Activated naive CD4-positive, alpha-beta T cell (primary cell): ENCODE measurements around the gene AQP5.

Experiments
- DNase-seq, 4 experiments: peaks; one replicate each; lab custom pipeline; 2025; lab: John Stamatoyannopoulos, UW

AQP5 gene

GRCh38 chr12:49932533-49933130 is 29.0 kb upstream of the AQP5 start:
- DNase-seq = no peak

GRCh38 chr12:49933796-49934195 is 27.9 kb upstream of the AQP5 start:
- DNase-seq = no peak

GRCh38 chr12:49934505-49934904 is 27.2 kb upstream of the AQP5 start:
- no peak for DNase-seq

DNA sequence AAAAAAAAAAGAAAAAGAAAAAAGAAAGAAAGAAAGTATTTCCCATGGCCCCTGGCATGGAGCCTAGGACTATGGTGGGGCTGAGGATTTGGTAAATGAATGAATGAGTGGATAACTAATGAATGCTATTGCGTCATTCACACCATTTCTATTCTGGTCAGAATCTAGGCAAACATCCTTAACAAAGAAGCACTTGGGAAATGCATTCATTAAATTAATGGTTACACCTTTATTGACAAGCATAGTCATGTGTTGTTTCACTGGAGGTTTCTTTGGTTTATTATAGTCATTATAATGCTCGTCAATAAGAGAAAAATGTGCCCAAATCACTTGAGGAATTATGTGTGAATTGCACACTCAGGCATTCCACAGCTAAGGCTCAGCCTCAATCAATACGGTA is 24.7 kb upstream of the AQP5 start:
- no peak for DNase-seq

DNA sequence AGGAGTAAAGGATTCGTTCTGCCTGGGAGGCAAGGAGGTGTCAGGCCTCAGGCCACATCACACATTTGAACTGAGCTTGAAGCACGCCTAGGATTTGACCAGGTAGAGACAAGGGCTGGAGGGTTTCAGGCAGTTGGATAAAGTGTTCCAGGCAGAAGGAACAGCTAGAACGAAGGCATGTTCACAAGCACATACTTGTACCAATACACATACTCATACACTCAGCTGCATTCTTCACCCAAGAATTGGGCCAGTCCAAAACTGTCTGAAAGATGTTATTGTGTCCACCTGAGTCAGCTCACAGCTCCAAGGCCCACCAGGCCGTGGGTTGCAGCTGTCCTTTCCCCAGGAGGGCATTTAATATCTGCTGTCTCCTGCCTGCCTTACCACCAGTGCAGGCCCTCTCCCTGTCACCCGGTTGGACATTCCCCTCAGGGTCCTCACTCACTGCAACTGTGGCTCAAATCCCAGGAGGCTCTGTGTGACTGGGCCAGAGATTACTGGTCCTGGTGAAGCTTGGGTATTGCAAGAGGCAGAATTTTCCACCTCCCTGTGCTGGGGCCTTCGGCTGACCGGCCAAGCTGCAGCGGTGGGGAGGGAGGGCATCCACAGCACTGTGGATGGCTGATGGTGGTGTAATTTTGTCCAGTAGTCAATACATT is 23.9 kb upstream of the AQP5 start:
- DNase-seq = no peak

- DNase-seq = no peak
Observed at GRCh38 chr12:49939307-49939706, 22.4 kb upstream of the AQP5 start.

DNA sequence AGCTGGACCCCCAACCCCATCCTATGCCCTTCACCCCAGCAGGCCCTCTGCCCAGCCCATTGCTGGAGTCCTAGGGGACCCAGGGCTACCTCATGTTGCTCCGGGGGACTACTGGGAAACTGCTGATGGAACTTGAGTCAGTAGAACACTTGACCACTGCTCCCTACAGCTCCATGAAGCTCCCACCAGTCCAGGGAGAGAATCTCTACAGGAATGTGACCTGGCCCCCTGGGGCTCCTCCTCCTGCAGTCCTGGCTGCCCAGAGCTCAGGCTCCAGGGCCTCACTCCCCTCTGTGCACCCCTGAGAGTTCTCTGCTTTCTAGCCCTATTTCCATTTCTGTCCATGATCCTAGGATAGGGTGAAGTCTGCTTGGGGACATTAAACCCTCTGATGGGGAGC is 22.0 kb upstream of the AQP5 start:
- no peak for DNase-seq

DNA sequence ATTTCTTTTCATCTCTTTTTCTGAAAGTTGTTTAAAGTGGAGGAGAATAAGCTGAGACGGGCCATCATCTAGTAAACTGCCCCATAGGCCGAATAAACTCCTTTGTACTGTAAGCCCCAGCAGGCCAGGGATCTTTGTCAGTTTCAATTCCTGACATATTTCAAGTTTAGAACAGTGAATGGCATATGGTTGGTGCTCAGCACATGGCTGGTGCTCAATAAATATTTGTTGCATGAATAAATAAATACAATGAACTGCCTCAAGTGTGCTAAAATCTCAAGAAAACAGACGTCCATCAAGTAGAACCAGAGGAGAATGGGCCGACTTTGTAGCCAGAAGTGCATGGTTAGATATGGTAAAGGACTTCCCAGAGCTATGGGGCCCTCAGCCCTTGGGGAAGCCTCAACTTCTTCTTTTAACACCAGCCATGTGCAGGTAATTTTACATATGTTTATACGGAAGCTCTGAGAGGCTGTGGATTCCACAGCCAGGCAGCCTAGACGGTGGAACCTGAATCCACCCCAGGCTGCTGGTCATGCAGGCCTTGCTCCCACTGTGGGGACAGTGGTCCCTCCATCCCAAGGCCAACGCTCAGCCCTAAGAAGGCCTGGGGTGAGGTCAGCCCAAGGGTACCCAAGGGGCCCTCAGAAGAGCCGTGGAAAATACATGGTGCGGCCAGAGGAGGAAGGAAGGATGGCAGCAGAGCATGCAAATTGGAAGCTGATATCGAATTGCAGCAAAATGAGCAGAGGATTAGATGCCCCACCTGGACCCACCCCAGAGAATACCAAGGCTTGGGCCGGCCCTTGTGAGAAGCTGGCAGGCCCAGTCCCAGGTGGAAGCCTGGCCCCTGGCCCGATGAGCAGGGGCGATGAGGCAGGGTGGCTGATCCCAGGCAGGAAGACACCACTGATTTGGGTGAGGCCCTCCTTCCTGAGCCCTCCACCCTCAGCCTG is 19.8 kb upstream of the AQP5 start:
- DNase-seq = no peak

GRCh38 chr12:49942512-49942893 is 19.2 kb upstream of the AQP5 start:
- DNase-seq = no peak

GRCh38 chr12:49942921-49943624 is 18.6 kb upstream of the AQP5 start:
- DNase-seq = no peak

DNA sequence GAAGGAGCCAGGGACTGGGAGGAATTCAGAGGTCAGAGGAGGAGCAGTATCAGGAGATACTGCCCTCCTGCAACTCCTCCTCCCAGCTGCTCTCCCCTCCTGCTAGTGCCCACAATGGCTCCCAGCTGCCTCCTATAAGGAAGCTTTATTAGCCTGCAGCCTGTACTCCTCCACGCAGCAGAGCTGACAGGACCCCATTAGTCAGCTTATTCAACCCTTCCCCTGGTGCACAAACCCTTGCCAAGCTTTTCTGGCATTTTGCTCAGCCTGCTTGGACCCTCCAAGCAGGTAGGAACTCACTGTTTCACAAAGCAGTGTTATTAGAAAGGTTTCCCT is 18.1 kb upstream of the AQP5 start:
- DNase-seq = no peak

- no peak for DNase-seq
Observed at GRCh38 chr12:49944046-49944445, 17.6 kb upstream of the AQP5 start.

DNA sequence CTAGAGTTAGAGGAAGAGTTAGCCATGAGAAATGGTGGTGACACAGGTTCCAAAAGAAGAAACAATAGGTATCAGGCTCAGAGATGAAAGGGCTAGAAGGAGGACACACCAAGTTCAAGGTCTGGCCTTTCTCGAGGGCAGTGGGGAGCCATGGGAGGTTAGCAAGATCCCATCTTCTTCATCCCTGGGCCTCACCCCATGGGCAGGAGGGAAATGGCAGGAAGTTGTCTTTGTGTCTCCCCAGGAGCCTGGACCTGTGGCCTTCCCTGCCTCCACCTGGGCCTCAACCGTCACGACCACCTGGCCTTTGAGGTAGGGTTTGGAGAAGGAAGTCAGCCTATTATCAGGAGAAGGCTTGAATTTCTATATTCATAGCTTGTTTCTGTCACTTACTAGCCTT is 17.0 kb upstream of the AQP5 start:
- DNase-seq = no peak

DNA sequence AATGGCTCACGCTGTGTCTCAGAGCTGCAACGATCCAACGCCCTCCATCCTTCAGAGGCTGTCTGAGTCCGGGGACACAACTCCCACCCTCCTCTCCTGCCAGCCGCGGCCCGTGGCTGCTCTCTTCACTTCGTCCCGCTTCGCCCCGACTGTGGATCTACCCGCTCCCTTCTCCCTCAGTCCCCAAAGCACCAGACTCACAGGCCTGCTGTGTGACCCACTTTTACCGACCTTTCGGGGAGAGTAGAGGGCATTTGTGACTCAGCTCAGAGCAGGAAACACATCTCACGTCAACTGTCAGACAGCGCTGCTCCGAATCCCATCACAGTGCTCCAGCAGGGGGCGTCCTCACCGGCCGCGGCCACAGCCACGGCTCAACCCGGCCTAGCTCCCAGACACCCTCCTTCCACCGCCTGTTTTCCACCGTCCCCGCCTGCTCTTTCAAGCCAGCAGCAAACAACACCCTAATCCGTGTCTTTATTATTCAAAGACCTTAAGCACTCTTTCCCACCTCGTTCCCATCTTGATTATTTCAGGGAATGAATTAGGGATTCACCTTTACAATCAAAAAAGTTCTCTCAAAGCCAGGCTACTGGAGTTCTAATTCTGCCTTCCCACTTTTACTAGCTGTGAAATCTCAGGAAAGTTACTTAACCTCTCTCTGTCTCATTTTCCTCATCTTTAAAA is 16.1 kb upstream of the AQP5 start:
- peak; percentile 55 to 76 (median 62) for DNase-seq

DNA sequence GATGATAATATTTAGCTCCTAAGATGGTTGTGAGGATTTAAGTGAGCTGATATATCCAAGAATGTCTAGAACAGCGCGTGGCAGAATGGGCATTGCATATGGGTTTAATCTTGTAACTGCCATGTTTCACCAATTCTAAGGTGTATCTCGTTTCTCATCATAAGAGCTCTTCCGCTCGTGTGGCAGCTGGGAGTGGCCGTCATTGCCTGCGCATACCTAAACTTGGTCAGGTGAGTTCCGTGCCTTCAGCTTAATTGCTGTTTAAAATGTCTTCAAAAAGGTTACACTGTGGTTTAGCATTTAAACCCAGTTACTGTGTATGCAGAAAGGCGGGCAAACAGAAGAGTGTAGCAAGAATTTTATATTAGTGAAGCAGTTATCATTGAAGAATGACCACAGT is 15.6 kb upstream of the AQP5 start:
- no peak for DNase-seq

DNA sequence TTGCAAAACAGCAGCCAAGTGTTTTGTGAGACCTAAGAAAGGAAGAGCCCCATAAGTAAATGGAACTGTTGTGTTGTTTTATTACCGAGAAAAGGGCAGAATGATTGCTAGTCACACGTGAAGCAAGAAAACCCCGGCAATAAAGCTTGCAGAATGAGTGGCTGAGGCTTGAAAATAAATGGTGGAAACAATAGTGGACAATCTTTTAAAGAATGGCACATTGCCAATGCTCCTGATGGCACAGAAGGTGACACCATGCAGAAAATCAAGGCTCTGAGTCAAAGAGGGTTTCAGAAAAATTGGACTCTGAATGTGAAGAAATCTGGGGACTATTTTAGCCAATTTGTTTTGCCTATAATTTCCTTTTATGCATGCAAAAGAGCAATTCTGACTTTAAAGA is 15.2 kb upstream of the AQP5 start:
- no peak for DNase-seq

DNA sequence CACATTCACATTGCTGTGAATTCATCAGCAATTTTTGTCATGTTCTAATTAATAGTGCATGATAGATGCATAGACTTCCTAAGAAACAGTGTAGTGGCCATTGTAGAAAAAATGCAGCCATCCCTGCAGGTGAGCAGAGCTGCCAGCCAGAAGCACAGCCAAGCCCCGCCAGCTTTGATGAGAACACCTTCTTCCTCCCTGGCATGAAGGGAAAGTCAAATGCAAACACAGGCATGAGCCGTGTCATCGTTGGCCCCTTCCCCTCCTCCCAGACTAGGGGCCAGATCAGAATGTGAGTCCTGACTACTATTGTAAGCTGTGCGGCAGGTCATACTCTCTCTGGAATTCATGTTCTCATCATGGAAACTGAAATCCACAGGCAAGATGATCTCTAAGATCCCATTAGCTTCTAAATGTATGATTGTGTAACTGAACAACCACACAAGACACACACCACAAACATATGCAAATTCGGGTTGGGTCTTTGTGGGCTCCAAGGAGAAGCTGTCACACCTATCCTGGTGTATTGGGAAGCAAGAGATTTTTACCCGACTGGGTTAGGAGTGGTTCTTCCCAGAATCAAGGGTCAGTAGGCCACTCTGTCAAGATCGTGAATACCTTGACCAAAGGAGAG is 14.0 kb upstream of the AQP5 start:
- no peak for DNase-seq

GRCh38 chr12:49948866-49949845 is 12.5 kb upstream of the AQP5 start:
- DNase-seq = no peak

GRCh38 chr12:49949866-49950265 is 11.8 kb upstream of the AQP5 start:
- DNase-seq = no peak
